Activated CD4-positive, alpha-beta T cell treated with anti-CD3 and anti-CD28 coated beads, Interleukin-2, amount 10 ng/mL, durations not matched to agents 7 days and 5 days (primary cell): ENCODE measurements around the gene TMPRSS13. TPM values are rescaled to one million over a fixed set of nuclear protein-coding genes. Genes with fewer than 3 reads are reported as not detected.

Experiments used
- CTCF ChIA-PET: fragments of 350-600 bp; sonication (Branson Sonifier 250); formaldehyde crosslinking; loops from one replicate; lab custom pipeline; 2021; ENCODE audit warnings: antibody characterized with exemption; lab: Charles Lee
- POLR2A ChIA-PET: fragments of 350-600 bp; sonication (Branson Sonifier 250); formaldehyde crosslinking; loops from one replicate; lab custom pipeline; 2021; ENCODE audit warnings: antibody characterized with exemption; lab: Charles Lee
- DNase-seq: peaks from one replicate; pipeline ENCODE4 v3.0.0-alpha.2; 2020
- H3K27ac Mint-ChIP-seq: one replicate; pipeline ENCODE4 v1.8.0; 2021; ENCODE audit warnings: mild to moderate bottlenecking, moderate library complexity, mixed read lengths
- H3K27me3 Mint-ChIP-seq: one replicate; pipeline ENCODE4 v1.8.0; 2021; ENCODE audit warnings: mixed read lengths
- H3K36me3 Mint-ChIP-seq: one replicate; pipeline ENCODE4 v1.8.0; 2021; ENCODE audit warnings: low read depth, mixed read lengths
- H3K4me1 Mint-ChIP-seq: one replicate; pipeline ENCODE4 v1.8.0; 2021; ENCODE audit warnings: mixed read lengths
- H3K4me3 Mint-ChIP-seq: one replicate; pipeline ENCODE4 v1.8.0; 2021; ENCODE audit warnings: mild to moderate bottlenecking, moderate library complexity, mixed read lengths
- H3K9me3 Mint-ChIP-seq: one replicate; pipeline ENCODE4 v1.8.0; 2021; ENCODE audit warnings: mixed read lengths
- total RNA-seq, 2 experiments: library from RNA; stranded (reverse); gene quantifications; one replicate each; pipeline ENCODE4 v1.2.3, GENCODE V29; 2021

TMPRSS13 gene
- total RNA-seq, 2 experiments from 2014 or later = 1.4 to 1.5 TPM

GRCh38 chr11:117877120-117877784, 52.0 kb downstream of the TMPRSS13 start:
- Mint-ChIP-seq H3K27ac (no peak overlapping the region), H3K27me3 (peaks cover 69% of the 10 kb centered on the region), H3K36me3 (no peaks in the 10 kb centered on the region), H3K4me1 (peaks cover 39% of the 10 kb centered on the region), H3K4me3 (no peak overlapping the region), H3K9me3 (no peaks in the 10 kb centered on the region)
- DNase-seq = no peak
- ChIA-PET POLR2A (no interaction called here), CTCF (interaction anchor here (0.8 to 1.2 kb wide), 4 partner anchors 28 to 176 kb away, joined by 3 to 4 read pairs (median 3); no protein-coding TSS in a partner anchor)

DNA sequence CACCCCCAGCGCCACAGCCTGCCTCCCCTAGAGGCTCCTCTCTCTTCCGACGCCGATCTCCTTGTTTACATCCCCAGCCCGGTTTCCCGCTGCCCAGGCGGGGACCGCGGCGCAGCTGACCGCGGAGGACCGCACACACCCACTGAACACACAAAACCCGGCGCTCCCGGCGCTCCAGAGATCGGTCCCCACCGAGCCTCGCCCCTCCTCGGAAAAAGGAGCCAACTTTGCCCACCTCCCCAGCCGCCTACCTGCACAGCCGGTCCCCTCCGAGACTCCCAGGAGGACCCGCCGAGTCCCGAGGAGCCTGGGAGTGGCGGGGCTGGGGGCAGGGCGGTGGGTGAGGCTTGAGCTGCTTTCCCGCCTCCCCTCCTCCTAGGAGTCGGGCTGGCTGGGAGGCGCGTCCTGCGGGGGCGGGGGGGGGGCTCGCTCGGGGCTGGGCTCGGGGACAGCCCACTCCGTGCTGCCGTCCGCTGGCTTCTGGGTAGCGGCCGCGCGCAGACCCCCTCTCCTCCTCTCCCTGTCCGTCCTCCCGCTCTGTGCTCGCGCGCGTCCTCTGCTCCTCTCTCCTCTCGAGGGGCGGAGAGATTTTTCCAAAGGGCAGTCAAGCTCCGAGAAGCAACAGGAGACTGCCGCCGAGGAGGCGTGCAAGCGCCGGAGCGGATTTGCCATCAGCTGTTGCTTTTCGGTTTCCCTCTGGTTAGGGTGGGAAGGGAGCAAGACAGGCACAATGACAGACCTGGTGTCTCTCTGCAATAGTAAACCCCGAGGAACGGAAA, 52.7 kb downstream of the TMPRSS13 start, which contains the start of gene FXYD6:
FXYD6 (minus strand) TSS at position 318 of the 779 bp plus-strand sequence. CDS start 33,882 bp downstream, outside the sequence.
- no peak for DNase-seq
- no peaks in the 10 kb centered on the region for H3K9me3 Mint-ChIP-seq
- ChIA-PET CTCF (interaction anchor here (0.8 to 1.2 kb wide), 4 partner anchors 27 to 177 kb away, joined by 3 to 4 read pairs (median 3); no protein-coding TSS in a partner anchor), POLR2A (no interaction called here)
- H3K36me3 Mint-ChIP-seq = no peaks in the 10 kb centered on the region
- H3K4me1 Mint-ChIP-seq = peaks cover 40% of the 10 kb centered on the region
- peak within 1 kb of the TSS; percentile 53 for H3K4me3 Mint-ChIP-seq
- no peak within 1 kb of the TSS for H3K27ac Mint-ChIP-seq
- peaks cover 65% of the 10 kb centered on the region for H3K27me3 Mint-ChIP-seq

DNA sequence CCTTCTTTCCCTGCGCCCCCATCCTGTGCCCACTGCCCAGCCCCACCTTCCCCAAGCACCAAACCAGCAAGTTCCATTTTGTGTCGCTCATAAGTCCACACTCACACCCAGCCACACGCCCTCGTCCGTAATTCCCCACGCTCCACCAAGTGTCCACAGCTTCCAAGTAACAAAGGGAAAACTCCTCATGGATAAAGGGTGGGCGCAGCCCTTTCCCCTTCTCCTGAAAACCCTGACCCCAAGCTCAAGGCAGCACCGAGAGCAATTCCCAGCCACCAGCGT, 53.2 kb downstream of the TMPRSS13 start:
- peaks cover 61% of the 10 kb centered on the region for H3K27me3 Mint-ChIP-seq
- no peaks in the 10 kb centered on the region for H3K9me3 Mint-ChIP-seq
- CTCF ChIA-PET = interaction anchor here (0.8 to 1.2 kb wide), 3 partner anchors 9 to 71 kb away, joined by 3 to 4 read pairs (median 4); no protein-coding TSS in a partner anchor

GRCh38 chr11:117875382-117876058, 53.7 kb downstream of the TMPRSS13 start:
- peak overlapping the region; percentile 53 for H3K4me3 Mint-ChIP-seq
- H3K36me3 Mint-ChIP-seq = no peaks in the 10 kb centered on the region
- CTCF ChIA-PET = interaction anchor here (0.8 to 1.0 kb wide), 2 partner anchors 10 to 32 kb away, joined by 3 to 4 read pairs; no protein-coding TSS in a partner anchor
- no peak overlapping the region for H3K27ac Mint-ChIP-seq
- peaks cover 56% of the 10 kb centered on the region for H3K27me3 Mint-ChIP-seq
- H3K4me1 Mint-ChIP-seq = peaks cover 40% of the 10 kb centered on the region
- no peaks in the 10 kb centered on the region for H3K9me3 Mint-ChIP-seq
- DNase-seq = peak; percentile 31
- POLR2A ChIA-PET = no interaction called here

More for the DNA sequence above, 53.2 kb downstream of the TMPRSS13 start:
- H3K4me3 Mint-ChIP-seq = peak overlapping the region; percentile 53
- no peak for DNase-seq
- H3K36me3 Mint-ChIP-seq = no peaks in the 10 kb centered on the region
- H3K27ac Mint-ChIP-seq = no peak overlapping the region
- H3K4me1 Mint-ChIP-seq = peaks cover 40% of the 10 kb centered on the region
- POLR2A ChIA-PET = no interaction called here

DNA sequence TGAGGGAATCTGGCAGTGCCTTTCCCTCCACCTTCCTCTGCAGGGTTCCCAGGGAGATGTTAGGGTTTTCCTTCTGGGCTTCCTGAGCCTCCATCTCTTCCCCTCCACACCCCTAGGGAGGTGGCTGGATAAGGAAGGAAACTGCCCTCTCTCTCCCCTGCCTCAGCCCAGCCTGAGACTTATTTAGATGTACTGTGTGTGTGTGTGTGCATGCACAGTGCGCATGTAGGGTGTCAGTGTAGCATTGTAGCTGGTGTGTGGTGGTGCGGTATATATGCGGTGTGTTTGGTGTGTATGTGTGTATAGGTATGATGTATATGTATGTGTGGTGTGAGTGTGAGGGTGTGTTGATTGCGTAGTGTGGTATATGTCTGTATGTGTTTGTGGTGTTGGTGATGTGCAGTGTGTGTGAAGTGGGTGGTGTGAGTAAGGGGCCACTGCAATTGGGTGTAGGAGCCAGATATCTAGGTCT, 54.3 kb downstream of the TMPRSS13 start:
- Mint-ChIP-seq H3K4me1 (peaks cover 40% of the 10 kb centered on the region), H3K27me3 (peaks cover 50% of the 10 kb centered on the region), H3K9me3 (no peaks in the 10 kb centered on the region), H3K27ac (no peak overlapping the region), H3K4me3 (no peak overlapping the region), H3K36me3 (no peaks in the 10 kb centered on the region)
- ChIA-PET POLR2A (no interaction called here), CTCF (interaction anchor here (0.8 to 1.0 kb wide), 2 partner anchors 10 to 31 kb away, joined by 3 to 4 read pairs; no protein-coding TSS in a partner anchor)
- DNase-seq = no peak

- H3K4me3 Mint-ChIP-seq = no peak overlapping the region
- POLR2A ChIA-PET = no interaction called here
Observed at GRCh38 chr11:117874253-117874909, 54.8 kb downstream of the TMPRSS13 start.

DNA sequence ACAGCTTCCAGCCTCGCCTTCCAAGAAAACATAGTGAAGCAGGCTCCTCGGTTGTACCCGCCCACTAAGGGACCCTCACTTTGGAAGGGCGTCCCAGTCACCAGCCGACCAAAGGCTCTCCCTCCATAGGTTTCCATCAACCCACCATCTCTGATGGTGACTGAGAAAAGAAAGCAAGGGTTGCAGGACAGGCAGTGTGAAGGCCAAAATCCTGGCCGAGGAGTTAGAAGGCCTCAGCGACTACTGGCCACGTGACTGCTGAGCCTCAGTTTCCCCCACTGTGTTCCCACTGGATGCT, 55.4 kb downstream of the TMPRSS13 start:
- peaks cover 40% of the 10 kb centered on the region for H3K4me1 Mint-ChIP-seq

More at GRCh38 chr11:117874253-117874909, 54.8 kb downstream of the TMPRSS13 start:
- H3K36me3 Mint-ChIP-seq = no peaks in the 10 kb centered on the region
- H3K4me1 Mint-ChIP-seq = peaks cover 40% of the 10 kb centered on the region
- no peak overlapping the region for H3K27ac Mint-ChIP-seq
- H3K9me3 Mint-ChIP-seq = no peaks in the 10 kb centered on the region
- CTCF ChIA-PET = no interaction called here
- peaks cover 47% of the 10 kb centered on the region for H3K27me3 Mint-ChIP-seq
- DNase-seq = no peak

GRCh38 chr11:117872975-117873827, 56.0 kb downstream of the TMPRSS13 start:
- Mint-ChIP-seq H3K27me3 (peaks cover 38% of the 10 kb centered on the region), H3K9me3 (no peaks in the 10 kb centered on the region), H3K36me3 (no peaks in the 10 kb centered on the region), H3K4me3 (peak overlapping the region; percentile 12), H3K27ac (no peak overlapping the region), H3K4me1 (peaks cover 40% of the 10 kb centered on the region)
- peak; percentile 41 for DNase-seq
- CTCF ChIA-PET = interaction anchor here (1.0 kb wide), 1 partner anchor 14 kb away, joined by 5 read pairs; no protein-coding TSS in a partner anchor
- POLR2A ChIA-PET = no interaction called here

More for the DNA sequence above, 55.4 kb downstream of the TMPRSS13 start:
- no peaks in the 10 kb centered on the region for H3K9me3 Mint-ChIP-seq
- no peak overlapping the region for H3K27ac Mint-ChIP-seq
- no peak overlapping the region for H3K4me3 Mint-ChIP-seq
- ChIA-PET CTCF (no interaction called here), POLR2A (no interaction called here)
- no peaks in the 10 kb centered on the region for H3K36me3 Mint-ChIP-seq
- DNase-seq = no peak
- peaks cover 44% of the 10 kb centered on the region for H3K27me3 Mint-ChIP-seq

- Mint-ChIP-seq H3K9me3 (no peaks in the 10 kb centered on the region), H3K4me3 (no peak overlapping the region), H3K27ac (no peak overlapping the region), H3K4me1 (peaks cover 40% of the 10 kb centered on the region), H3K36me3 (no peaks in the 10 kb centered on the region), H3K27me3 (peaks cover 32% of the 10 kb centered on the region)
- POLR2A ChIA-PET = no interaction called here
- no peak for DNase-seq
- CTCF ChIA-PET = interaction anchor here (1.0 to 1.4 kb wide), 2 partner anchors 13 to 19 kb away, joined by 3 to 5 read pairs; no protein-coding TSS in a partner anchor
Observed at GRCh38 chr11:117872420-117872961, 56.7 kb downstream of the TMPRSS13 start.

DNA sequence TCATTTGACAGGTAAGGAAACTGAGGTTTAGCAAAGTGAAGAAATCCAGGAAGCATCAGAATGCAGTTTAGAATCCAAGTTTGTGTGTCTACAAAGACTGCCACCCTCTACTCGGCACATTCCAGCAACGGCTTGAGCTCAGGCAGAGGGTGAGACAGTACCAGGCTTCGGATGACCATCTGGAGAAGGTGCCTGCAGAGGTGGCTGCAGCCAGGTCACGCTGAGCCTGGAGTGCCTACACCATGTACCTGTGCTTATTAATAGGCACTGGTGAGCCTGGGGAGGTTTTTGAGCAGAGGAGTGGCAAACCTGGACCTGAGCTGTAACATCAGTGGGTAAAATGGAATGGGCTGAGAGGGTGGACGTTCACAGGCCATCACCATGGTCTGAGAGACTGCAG, 57.4 kb downstream of the TMPRSS13 start:
- no peak for DNase-seq
- H3K27me3 Mint-ChIP-seq = peaks cover 28% of the 10 kb centered on the region
- H3K36me3 Mint-ChIP-seq = no peaks in the 10 kb centered on the region
- H3K4me3 Mint-ChIP-seq = no peak overlapping the region
- H3K27ac Mint-ChIP-seq = no peak overlapping the region
- peaks cover 38% of the 10 kb centered on the region for H3K4me1 Mint-ChIP-seq
- ChIA-PET CTCF (interaction anchor here (1.0 to 1.4 kb wide), 2 partner anchors 12 to 19 kb away, joined by 3 to 5 read pairs; no protein-coding TSS in a partner anchor), POLR2A (no interaction called here)
- no peaks in the 10 kb centered on the region for H3K9me3 Mint-ChIP-seq

GRCh38 chr11:117871160-117871559, 58.0 kb downstream of the TMPRSS13 start:
- peaks cover 25% of the 10 kb centered on the region for H3K27me3 Mint-ChIP-seq
- H3K4me1 Mint-ChIP-seq = peaks cover 35% of the 10 kb centered on the region
- ChIA-PET POLR2A (no interaction called here), CTCF (interaction anchor here (1.4 kb wide), 1 partner anchor 18 kb away, joined by 3 read pairs; no protein-coding TSS in a partner anchor)
- DNase-seq = no peak
- no peaks in the 10 kb centered on the region for H3K36me3 Mint-ChIP-seq
- no peak overlapping the region for H3K4me3 Mint-ChIP-seq
- H3K27ac Mint-ChIP-seq = no peak overlapping the region
- H3K9me3 Mint-ChIP-seq = no peaks in the 10 kb centered on the region
